Testis (tissue), 2 donors: ENCODE results near the gene CCDC90B.

Experiments
- POLR2A ChIP-seq: fragments of 450-650 bp; IDR thresholded peaks from one replicate; pipeline ENCODE4 v1.6.1; 2017; ENCODE audit warnings: antibody characterized with exemption, mild to moderate bottlenecking, moderate library complexity
- TF ChIP-seq, protein P1 (sequence below), 3 experiments: fragments of 450-650 bp in 2 of 3; fragments of 200-600 bp in 1 of 3; sonication (generic) in 1 of 3; IDR thresholded peaks; one replicate each; pipeline ENCODE4 v1.5.1; 2016 to 2019; ENCODE audit warnings: antibody characterized with exemption in 3 of 3, mild to moderate bottlenecking in 2 of 3, moderate library complexity in 1 of 3

DNA sequence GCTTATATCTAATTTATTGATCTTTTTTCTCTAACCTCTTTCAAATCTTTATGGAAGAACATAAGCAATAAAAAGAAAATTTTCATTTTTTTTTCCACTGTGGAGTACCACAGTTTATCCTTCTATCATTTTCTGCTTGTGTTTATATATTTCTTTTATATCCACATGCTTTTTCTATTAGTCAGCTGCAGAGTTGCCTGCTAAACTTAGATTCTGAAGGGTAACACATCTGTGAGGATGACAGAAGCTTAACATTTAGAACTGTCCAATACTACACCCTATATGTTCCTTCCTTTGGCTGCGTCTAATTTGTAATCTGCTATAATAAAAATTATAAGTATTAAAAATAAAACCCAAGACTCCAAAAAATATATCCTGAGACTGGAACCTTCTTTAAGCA lies 20.8 kb downstream of the CCDC90B start:
- TF ChIP-seq POLR2A: no peak
- TF ChIP-seq, protein P1, sequence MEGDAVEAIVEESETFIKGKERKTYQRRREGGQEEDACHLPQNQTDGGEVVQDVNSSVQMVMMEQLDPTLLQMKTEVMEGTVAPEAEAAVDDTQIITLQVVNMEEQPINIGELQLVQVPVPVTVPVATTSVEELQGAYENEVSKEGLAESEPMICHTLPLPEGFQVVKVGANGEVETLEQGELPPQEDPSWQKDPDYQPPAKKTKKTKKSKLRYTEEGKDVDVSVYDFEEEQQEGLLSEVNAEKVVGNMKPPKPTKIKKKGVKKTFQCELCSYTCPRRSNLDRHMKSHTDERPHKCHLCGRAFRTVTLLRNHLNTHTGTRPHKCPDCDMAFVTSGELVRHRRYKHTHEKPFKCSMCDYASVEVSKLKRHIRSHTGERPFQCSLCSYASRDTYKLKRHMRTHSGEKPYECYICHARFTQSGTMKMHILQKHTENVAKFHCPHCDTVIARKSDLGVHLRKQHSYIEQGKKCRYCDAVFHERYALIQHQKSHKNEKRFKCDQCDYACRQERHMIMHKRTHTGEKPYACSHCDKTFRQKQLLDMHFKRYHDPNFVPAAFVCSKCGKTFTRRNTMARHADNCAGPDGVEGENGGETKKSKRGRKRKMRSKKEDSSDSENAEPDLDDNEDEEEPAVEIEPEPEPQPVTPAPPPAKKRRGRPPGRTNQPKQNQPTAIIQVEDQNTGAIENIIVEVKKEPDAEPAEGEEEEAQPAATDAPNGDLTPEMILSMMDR (IDR thresholded peaks at IDR 0.05): no peak
